GM21447 (cell line): ENCODE measurements around the gene WDR59.
"Not testable (repeated sequence)": the region's sequence is repeated elsewhere in the genome, so short reads cannot be mapped to it uniquely, and the experiment has no call there.

Source experiments
- ATAC-seq: cut with Tn5 transposase; IDR thresholded peaks from one replicate; pipeline ENCODE4 v1.9.1; 2021; ENCODE audit not compliant: unreplicated experiment

WDR59 gene

GRCh38 chr16:75013123-75013522 is 28.2 kb upstream of the WDR59 start:
- not testable (repeated sequence) for ATAC-seq

- peak; percentile 41 for ATAC-seq
These were observed 27.6 kb upstream of the WDR59 start for GRCh38 chr16:75012380-75013081.

GRCh38 chr16:75011634-75012307 is 26.8 kb upstream of the WDR59 start:
- ATAC-seq: peak; percentile 66

- no peak for ATAC-seq
These were observed 25.5 kb upstream of the WDR59 start for GRCh38 chr16:75010427-75010826.

- ATAC-seq: no peak
These were observed 22.5 kb upstream of the WDR59 start for GRCh38 chr16:75007443-75007842.

- no peak for ATAC-seq
These were observed 20.8 kb upstream of the WDR59 start for GRCh38 chr16:75005697-75006096.

GRCh38 chr16:75004460-75004859 is 19.5 kb upstream of the WDR59 start:
- no peak for ATAC-seq

GRCh38 chr16:75003931-75004330 is 19.0 kb upstream of the WDR59 start:
- ATAC-seq: no peak

GRCh38 chr16:75002474-75002873 is 17.6 kb upstream of the WDR59 start:
- no peak for ATAC-seq

- ATAC-seq: no peak
These were observed 15.7 kb upstream of the WDR59 start for GRCh38 chr16:75000481-75001081.

GRCh38 chr16:74999609-75000480 is 14.9 kb upstream of the WDR59 start:
- ATAC-seq: peak; percentile 43

GRCh38 chr16:74999219-74999608 is 14.3 kb upstream of the WDR59 start:
- ATAC-seq: peak; percentile 25

- peak; percentile 57 for ATAC-seq
These were observed 13.7 kb upstream of the WDR59 start, which contains the start of gene ZNRF1 for GRCh38 chr16:74998481-74999218. Gene ZNRF1 (plus strand): TSS chr16:74999024. CDS start chr16:74999672, 648 bp downstream.

GRCh38 chr16:74997042-74997491 is 12.1 kb upstream of the WDR59 start:
- no peak for ATAC-seq

- ATAC-seq: no peak
These were observed 11.1 kb upstream of the WDR59 start for GRCh38 chr16:74995986-74996385.

- ATAC-seq: no peak
These were observed 6.9 kb upstream of the WDR59 start for GRCh38 chr16:74991593-74992403.

- no peak for ATAC-seq
These were observed 6.3 kb upstream of the WDR59 start for GRCh38 chr16:74991268-74991592.

GRCh38 chr16:74990832-74991231 is 5.9 kb upstream of the WDR59 start:
- ATAC-seq: no peak

GRCh38 chr16:74989864-74990263 is 4.9 kb upstream of the WDR59 start:
- not testable (repeated sequence) for ATAC-seq
